GM19193 (cell line): ENCODE measurements around the gene MPDU1.

Source experiments
- POLR2A ChIP-seq: IDR thresholded peaks from 4 replicates; pipeline ENCODE4 v1.6.1; 2011; ENCODE audit not compliant: insufficient read depth, insufficient read length; ENCODE audit errors: extremely low read depth

Gene MPDU1

GRCh38 chr17:7557147-7557764, 26.4 kb upstream of the MPDU1 start:
- TF ChIP-seq POLR2A = no peak

- peak; percentile 82 for TF ChIP-seq POLR2A
Observed at GRCh38 chr17:7557775-7558543, 25.7 kb upstream of the MPDU1 start.

- no peak for TF ChIP-seq POLR2A
Observed at GRCh38 chr17:7558544-7559319, 24.9 kb upstream of the MPDU1 start, which contains the start of gene TNFSF13. TNFSF13 (plus strand) TSS chr17:7558750; CDS start chr17:7559040, 290 bp downstream.

- no peak for TF ChIP-seq POLR2A
Observed at GRCh38 chr17:7559320-7560171, 24.1 kb upstream of the MPDU1 start.

- no peak for TF ChIP-seq POLR2A
Observed at GRCh38 chr17:7560172-7561027, 23.3 kb upstream of the MPDU1 start.

- no peak for TF ChIP-seq POLR2A
Observed at GRCh38 chr17:7561028-7561575, 22.6 kb upstream of the MPDU1 start.

- peak; percentile 74 for TF ChIP-seq POLR2A
Observed at GRCh38 chr17:7561589-7562207, 22.0 kb upstream of the MPDU1 start, which contains the start of gene SENP3. SENP3 (plus strand) TSS chr17:7561919; CDS start chr17:7563077, 1,158 bp downstream.

- no peak for TF ChIP-seq POLR2A
Observed at GRCh38 chr17:7562208-7562605, 21.4 kb upstream of the MPDU1 start.

- TF ChIP-seq POLR2A = no peak
Observed at GRCh38 chr17:7563115-7563869, 20.4 kb upstream of the MPDU1 start.

- no peak for TF ChIP-seq POLR2A
Observed at GRCh38 chr17:7569571-7569970, 14.1 kb upstream of the MPDU1 start.

GRCh38 chr17:7570351-7570750, 13.3 kb upstream of the MPDU1 start:
- TF ChIP-seq POLR2A = no peak

- TF ChIP-seq POLR2A = no peak
Observed at GRCh38 chr17:7572338-7572587, 11.4 kb upstream of the MPDU1 start.
